ENCODE data around the gene KRTAP5-5. TPM values are rescaled to one million over a fixed set of nuclear protein-coding genes. Genes with fewer than 3 reads are reported as not detected.
"Not testable (repeated sequence)": the region's sequence is repeated elsewhere in the genome, so short reads cannot be mapped to it uniquely, and the experiment has no call there.

KRTAP5-5 gene
- total RNA-seq, 2 donors from 2014 or later = not detected

GRCh38 chr11:1660111-1660867, 30.7 kb downstream of the KRTAP5-5 start:
- Histone ChIP-seq H3K4me3 (no peak overlapping the region), H3K27ac (no peak overlapping the region), H3K27me3 (no peaks in the 10 kb centered on the region), H3K4me1 (no peaks in the 10 kb centered on the region), H3K9me3 (no peaks in the 10 kb centered on the region), H3K36me3 (replicated peaks in 1 of 2; ENCODE audit: insufficient read depth in 1 of 2, low read depth in 2 of 2) (no peaks in the 10 kb centered on the region)
- WGBS, 2 donors = 61 to 77% methylated on average over 24 of the region's 24 CpGs
- TF ChIP-seq POLR2A (IDR thresholded peaks at IDR 0.05) = no peak
- TF ChIP-seq CTCF (IDR thresholded peaks at IDR 0.05) = no peak
- intact Hi-C loops (cut with DNase I) = no loop called here
- ATAC-seq (no peak), DNase-seq (no peak)

- WGBS, 2 donors = 43 to 76% methylated on average over 6 to 12 of the region's 25 CpGs
- H3K27me3 ChIP-seq; H3K27ac ChIP-seq; H3K36me3 ChIP-seq (replicated peaks in 1 of 2; ENCODE audit: insufficient read depth in 1 of 2, low read depth in 2 of 2); intact Hi-C loops (cut with DNase I); H3K9me3 ChIP-seq; H3K4me3 ChIP-seq; H3K4me1 ChIP-seq; DNase-seq: not testable (repeated sequence)
- ATAC-seq = peak; percentile 24
These were observed 32.1 kb downstream of the KRTAP5-5 start for GRCh38 chr11:1661454-1662269.

GRCh38 chr11:1662699-1663283, 33.2 kb downstream of the KRTAP5-5 start:
- H3K9me3 ChIP-seq; H3K36me3 ChIP-seq (replicated peaks in 1 of 2; ENCODE audit: insufficient read depth in 1 of 2, low read depth in 2 of 2); intact Hi-C loops (cut with DNase I); ATAC-seq; H3K27me3 ChIP-seq; H3K27ac ChIP-seq; DNase-seq; H3K4me3 ChIP-seq; H3K4me1 ChIP-seq: not testable (repeated sequence)
- WGBS, 2 donors = 55 to 63% methylated on average over 12 to 18 of the region's 18 CpGs

- no peaks in the 10 kb centered on the region for H3K4me1 ChIP-seq
- WGBS, 2 donors = 59 to 67% methylated on average over 6 of the region's 8 CpGs
- H3K27me3 ChIP-seq = no peaks in the 10 kb centered on the region
- no peaks in the 10 kb centered on the region for H3K9me3 ChIP-seq
- H3K4me3 ChIP-seq = no peak overlapping the region
- TF ChIP-seq CTCF (IDR thresholded peaks at IDR 0.05) (no peak), POLR2A (IDR thresholded peaks at IDR 0.05) (no peak)
- no peak overlapping the region for H3K27ac ChIP-seq
- intact Hi-C loops (cut with DNase I) = no loop called here
- no peak for ATAC-seq
- no peaks in the 10 kb centered on the region for H3K36me3 ChIP-seq (replicated peaks in 1 of 2; ENCODE audit: insufficient read depth in 1 of 2, low read depth in 2 of 2)
- DNase-seq = no peak
These were observed 35.7 kb downstream of the KRTAP5-5 start for GRCh38 chr11:1665313-1665712.

- WGBS, 2 donors = 82 to 92% methylated on average over 5 to 23 of the region's 24 CpGs
- no peak overlapping the region for H3K27ac ChIP-seq
- no peaks in the 10 kb centered on the region for H3K4me1 ChIP-seq
- intact Hi-C loops (cut with DNase I) = no loop called here
- no peaks in the 10 kb centered on the region for H3K9me3 ChIP-seq
- ATAC-seq = no peak
- no peaks in the 10 kb centered on the region for H3K36me3 ChIP-seq (replicated peaks in 1 of 2; ENCODE audit: insufficient read depth in 1 of 2, low read depth in 2 of 2)
- no peak for DNase-seq
- no peaks in the 10 kb centered on the region for H3K27me3 ChIP-seq
- TF ChIP-seq POLR2A (IDR thresholded peaks at IDR 0.05) (no peak), CTCF (IDR thresholded peaks at IDR 0.05) (no peak)
- no peak overlapping the region for H3K4me3 ChIP-seq
These were observed 37.7 kb downstream of the KRTAP5-5 start for GRCh38 chr11:1667121-1667850.

Measured in body of pancreas (tissue), 4 donors.